HEK293 (cell line): ENCODE results near the gene RLF.

Experiments used
- CTCF ChIA-PET: fragments of 350-600 bp; formaldehyde crosslinking; extraction: SDS; loops from one replicate; lab custom pipeline; 2021; ENCODE audit warnings: antibody characterized with exemption; lab: Yijun Ruan, JAX
- POLR2A ChIA-PET: fragments of 300-600 bp; formaldehyde crosslinking; extraction: SDS; loops from one replicate; lab custom pipeline; 2020; ENCODE audit warnings: antibody characterized with exemption, inconsistent platforms; lab: Yijun Ruan, JAX
- H3K27ac ChIP-seq: fragments of 200-500 bp; sonication (Bioruptor generic); 2 replicates; pipeline ENCODE4 v1.5.1; 2014; ENCODE audit warnings: low read depth, low read length, control low read depth, inconsistent platforms; ENCODE audit errors: extremely low read depth
- H3K36me3 ChIP-seq, 2 experiments: fragments of 200-500 bp in 1 of 2; sonication (Bioruptor generic) in 1 of 2; 1 replicate in 1 of 2; 2 replicates in 1 of 2; pipeline ENCODE4 v1.5.1; 2014 to 2017; ENCODE audit warnings: inconsistent platforms in 2 of 2, low read length in 2 of 2; ENCODE audit not compliant: control insufficient read depth in 2 of 2, insufficient read depth in 1 of 2
- H3K4me1 ChIP-seq: fragments of 200-500 bp; sonication (Bioruptor generic); 2 replicates; pipeline ENCODE4 v1.5.1; 2014; ENCODE audit warnings: mild to moderate bottlenecking, low read length, inconsistent platforms; ENCODE audit not compliant: control insufficient read depth, insufficient read depth
- H3K4me3 ChIP-seq: 2 replicates; pipeline ENCODE4 v1.5.1; 2011; ENCODE audit warnings: low read depth, mild to moderate bottlenecking, control low read depth, low read length, moderate library complexity
- H3K9me3 ChIP-seq: fragments of 200-500 bp; sonication (Bioruptor generic); 2 replicates; pipeline ENCODE4 v1.5.1; 2014; ENCODE audit warnings: low read depth, low read length, inconsistent platforms; ENCODE audit not compliant: control insufficient read depth, insufficient read depth
- BCL6B ChIP-seq: fragments of 450-650 bp; formaldehyde crosslinking; IDR thresholded peaks from 2 replicates; pipeline ENCODE4 v1.5.1; 2017; ENCODE audit warnings: missing biosample characterization, missing genetic modification characterization
- EGR2 ChIP-seq: fragments of 450-650 bp; formaldehyde crosslinking; IDR thresholded peaks from 2 replicates; pipeline ENCODE4 v1.5.1; 2016; ENCODE audit warnings: low read depth, missing biosample characterization, missing genetic modification characterization
- KLF16 ChIP-seq: fragments of 450-650 bp; formaldehyde crosslinking; IDR thresholded peaks from 2 replicates; pipeline ENCODE4 v1.5.1; 2017; ENCODE audit warnings: missing biosample characterization, missing genetic modification characterization
- MEIS1 ChIP-seq: sonication (generic); formaldehyde crosslinking; IDR thresholded peaks from 2 replicates; pipeline ENCODE4 v1.8.1; 2022; ENCODE audit warnings: missing genetic modification reagents, mild to moderate bottlenecking, borderline replicate concordance
- PRDM1 ChIP-seq: fragments of 450-650 bp; formaldehyde crosslinking; IDR thresholded peaks from 2 replicates; pipeline ENCODE4; 2016; ENCODE audit warnings: missing biosample characterization, missing genetic modification characterization
- SETDB1 ChIP-seq: IDR thresholded peaks from one replicate; pipeline ENCODE4 v1.6.1; 2017; ENCODE audit warnings: mild to moderate bottlenecking, low read length, moderate library complexity, mixed read lengths; ENCODE audit not compliant: insufficient read length
- ZBTB11 ChIP-seq: fragments of 450-650 bp; formaldehyde crosslinking; conservative IDR thresholded peaks from 2 replicates; pipeline ENCODE4 v1.5.1; 2016; ENCODE audit warnings: low read depth, missing biosample characterization, missing genetic modification characterization
- ZBTB17 ChIP-seq: fragments of 450-650 bp; formaldehyde crosslinking; IDR thresholded peaks from 2 replicates; pipeline ENCODE4 v1.5.1; 2016; ENCODE audit warnings: missing biosample characterization, missing genetic modification characterization
- ZBTB21 ChIP-seq: fragments of 450-650 bp; formaldehyde crosslinking; IDR thresholded peaks from 2 replicates; pipeline ENCODE4 v1.5.1; 2017; ENCODE audit warnings: missing biosample characterization, missing genetic modification characterization
- ZBTB7A ChIP-seq: fragments of 450-650 bp; formaldehyde crosslinking; IDR thresholded peaks from 2 replicates; pipeline ENCODE4 v1.5.1; 2016; ENCODE audit warnings: low read depth, missing biosample characterization, missing genetic modification characterization
- ZFP41 ChIP-seq: fragments of 450-650 bp; formaldehyde crosslinking; IDR thresholded peaks from 2 replicates; pipeline ENCODE4 v1.5.1; 2016; ENCODE audit warnings: missing biosample characterization, missing genetic modification characterization, borderline replicate concordance
- ZNF16 ChIP-seq: fragments of 450-650 bp; formaldehyde crosslinking; IDR thresholded peaks from 2 replicates; pipeline ENCODE4 v1.5.1; 2016; ENCODE audit warnings: low read depth, missing biosample characterization, missing genetic modification characterization
- ZNF18 ChIP-seq: fragments of 450-650 bp; formaldehyde crosslinking; IDR thresholded peaks from 2 replicates; pipeline ENCODE4 v1.5.1; 2016; ENCODE audit warnings: missing biosample characterization, missing genetic modification characterization
- ZNF19 ChIP-seq: fragments of 450-650 bp; formaldehyde crosslinking; IDR thresholded peaks from 2 replicates; pipeline ENCODE4; 2016; ENCODE audit warnings: missing biosample characterization, missing genetic modification characterization, low read depth
- ZNF2 ChIP-seq: fragments of 450-650 bp; formaldehyde crosslinking; IDR thresholded peaks from 2 replicates; pipeline ENCODE4 v1.5.1; 2016; ENCODE audit warnings: missing biosample characterization, missing genetic modification characterization
- ZNF26 ChIP-seq: fragments of 450-650 bp; formaldehyde crosslinking; IDR thresholded peaks from 2 replicates; pipeline ENCODE4 v1.5.1; 2016; ENCODE audit warnings: missing biosample characterization, missing genetic modification characterization
- ZNF350 ChIP-seq: fragments of 450-650 bp; formaldehyde crosslinking; IDR thresholded peaks from 2 replicates; pipeline ENCODE4 v1.5.0; 2017; ENCODE audit warnings: missing biosample characterization, mild to moderate bottlenecking, missing genetic modification characterization
- ZNF423 ChIP-seq: fragments of 450-650 bp; formaldehyde crosslinking; IDR thresholded peaks from 2 replicates; pipeline ENCODE4 v1.5.1; 2016; ENCODE audit warnings: missing biosample characterization, missing genetic modification characterization
- ZNF510 ChIP-seq: fragments of 450-650 bp; formaldehyde crosslinking; IDR thresholded peaks from 2 replicates; pipeline ENCODE4 v1.5.1; 2018; ENCODE audit warnings: mild to moderate bottlenecking, missing genetic modification characterization, missing biosample characterization; ENCODE audit not compliant: insufficient replicate concordance
- ZNF549 ChIP-seq: fragments of 450-650 bp; IDR thresholded peaks from 2 replicates; pipeline ENCODE4 v1.5.1; 2018; ENCODE audit warnings: missing biosample characterization, missing genetic modification characterization, mild to moderate bottlenecking, inconsistent platforms, moderate library complexity
- ZNF776 ChIP-seq: fragments of 450-650 bp; formaldehyde crosslinking; IDR thresholded peaks from 2 replicates; pipeline ENCODE4 v1.5.0; 2017; ENCODE audit warnings: missing biosample characterization, missing genetic modification characterization, borderline replicate concordance

Gene RLF

GRCh38 chr1:40133839-40134238 is 27.3 kb upstream of the RLF start:
- Histone ChIP-seq H3K36me3 (no peaks in the 10 kb centered on the region), H3K27ac (no peak overlapping the region), H3K4me1 (no peaks in the 10 kb centered on the region), H3K9me3 (no peaks in the 10 kb centered on the region), H3K4me3 (no peak overlapping the region)
- TF ChIP-seq ZNF423 = no peak
- TF ChIP-seq SETDB1 = no peak
- ChIA-PET CTCF (interaction anchor here (0.7 to 1.2 kb wide), 2 partner anchors 10 to 716 kb away, joined by 3 to 4 read pairs; no protein-coding TSS in a partner anchor), POLR2A (interaction anchor here (0.6 kb wide), 1 partner anchor 20 kb away, joined by 3 read pairs; no protein-coding TSS in a partner anchor)

- Histone ChIP-seq H3K36me3 (no peaks in the 10 kb centered on the region), H3K27ac (no peak overlapping the region), H3K4me1 (no peaks in the 10 kb centered on the region), H3K9me3 (no peaks in the 10 kb centered on the region), H3K4me3 (no peak overlapping the region)
- ChIA-PET CTCF (interaction anchor here (0.9 to 5.5 kb wide), 3 partner anchors 8 to 198 kb away, joined by 4 to 86 read pairs (median 85); no protein-coding TSS in a partner anchor), POLR2A (no interaction called here)
- TF ChIP-seq PRDM1 (tag by site-specific recombination) (0 out of 2 replicates have a peak, but pooled peaks have one; percentile 9), ZBTB11 (tag by site-specific recombination) (no peak), KLF16 (tag by site-specific recombination) (no peak), ZBTB17 (tag by site-specific recombination) (peak; percentile 24; the same call in 1 of the 2 replicates)
These were observed 20.8 kb upstream of the RLF start for GRCh38 chr1:40140211-40140973.

- H3K4me3 ChIP-seq = no peak overlapping the region
- no peaks in the 10 kb centered on the region for H3K9me3 ChIP-seq
- H3K4me1 ChIP-seq = no peaks in the 10 kb centered on the region
- no peak overlapping the region for H3K27ac ChIP-seq
- no peaks in the 10 kb centered on the region for H3K36me3 ChIP-seq
- CTCF ChIA-PET = interaction anchor here (0.6 to 5.5 kb wide), 12 partner anchors 12 to 390 kb away, joined by 3 to 86 read pairs (median 5); partner anchors contain the start of gene ZFP69B
- POLR2A ChIA-PET = interaction anchor here (0.6 kb wide), 1 partner anchor 8 kb away, joined by 3 read pairs; no protein-coding TSS in a partner anchor
- no peak for TF ChIP-seq ZNF350
- no peak for TF ChIP-seq ZNF19 (tag by site-specific recombination)
- TF ChIP-seq ZFP41 (tag by site-specific recombination) = no peak
- no peak for TF ChIP-seq ZNF16 (tag by site-specific recombination)
- no peak for TF ChIP-seq EGR2
- no peak for TF ChIP-seq ZNF776 (tag by site-specific recombination)
- TF ChIP-seq BCL6B (tag by site-specific recombination) = no peak
- no peak for TF ChIP-seq ZNF18 (tag by site-specific recombination)
- TF ChIP-seq ZNF2 (tag by site-specific recombination) = 0 out of 2 replicates have a peak, but pooled peaks have one; percentile 41
- TF ChIP-seq MEIS1 = no peak
- TF ChIP-seq ZNF510 (tag by site-specific recombination) = no peak
- no peak for TF ChIP-seq ZNF26 (tag by site-specific recombination)
- TF ChIP-seq ZBTB21 (tag by site-specific recombination) = peak; percentile 57
- TF ChIP-seq ZNF549 (tag by site-specific recombination) = no peak
- TF ChIP-seq ZBTB7A = no peak
These were observed 19.2 kb upstream of the RLF start for GRCh38 chr1:40141878-40142535.
